GM21717 (cell line): ENCODE data around the gene SPOCK2.

Source experiments
- ATAC-seq: cut with Tn5 transposase; IDR thresholded peaks from one replicate; pipeline ENCODE4 v1.9.1; 2021; ENCODE audit warnings: mild to moderate bottlenecking, moderate library complexity; ENCODE audit not compliant: unreplicated experiment

The SPOCK2 gene

DNA sequence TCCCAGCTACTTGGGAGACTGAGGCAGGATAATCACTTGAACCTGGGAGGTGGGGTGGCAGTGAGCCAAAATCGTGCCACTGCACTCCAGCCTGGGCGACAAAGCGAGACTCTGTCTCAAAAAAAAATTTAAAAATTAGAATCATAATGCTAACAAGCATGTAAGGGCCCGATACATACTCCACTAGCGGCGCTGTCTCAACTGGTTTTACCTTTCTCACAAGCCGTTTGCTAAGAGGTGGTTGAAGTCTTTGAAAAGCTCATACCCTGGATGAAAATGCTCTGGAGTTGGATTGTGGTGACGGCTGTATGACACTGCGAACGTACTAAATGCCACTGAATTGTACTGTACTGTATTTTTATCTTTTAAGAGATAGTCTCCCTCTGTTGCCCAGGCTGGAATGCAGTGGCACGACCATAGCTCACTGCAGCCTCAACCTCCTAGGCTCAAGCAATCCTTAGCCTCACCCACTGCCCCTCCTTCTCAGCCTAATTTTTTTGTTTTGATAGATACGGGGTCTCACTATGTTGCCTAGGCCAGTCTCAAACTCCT lies 29.9 kb downstream of the SPOCK2 start:
- no peak for ATAC-seq

GRCh38 chr10:72056932-72057751 lies 31.2 kb downstream of the SPOCK2 start:
- ATAC-seq, result no peak

DNA sequence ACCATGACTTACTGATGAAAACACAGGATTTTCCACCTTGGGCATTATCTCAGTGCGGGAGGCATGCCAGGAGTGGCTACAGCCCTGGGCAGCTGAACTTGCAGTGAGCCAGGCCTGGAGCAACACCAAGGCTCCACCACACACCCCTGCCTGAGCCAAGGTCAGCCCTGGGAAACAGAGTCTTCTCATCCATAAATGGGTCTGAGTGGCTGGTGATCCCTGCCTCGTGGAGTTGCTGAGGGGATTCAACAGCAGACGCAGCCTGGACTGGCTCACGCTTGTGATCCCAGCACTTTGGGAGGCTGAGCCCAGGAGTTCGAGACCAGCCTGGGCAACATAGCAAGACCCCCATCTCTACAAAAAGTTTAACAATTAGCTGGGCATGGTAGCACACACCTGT lies 32.2 kb downstream of the SPOCK2 start:
- no peak for ATAC-seq

- no peak for ATAC-seq
Measured at GRCh38 chr10:72053690-72054089, 34.7 kb downstream of the SPOCK2 start.

DNA sequence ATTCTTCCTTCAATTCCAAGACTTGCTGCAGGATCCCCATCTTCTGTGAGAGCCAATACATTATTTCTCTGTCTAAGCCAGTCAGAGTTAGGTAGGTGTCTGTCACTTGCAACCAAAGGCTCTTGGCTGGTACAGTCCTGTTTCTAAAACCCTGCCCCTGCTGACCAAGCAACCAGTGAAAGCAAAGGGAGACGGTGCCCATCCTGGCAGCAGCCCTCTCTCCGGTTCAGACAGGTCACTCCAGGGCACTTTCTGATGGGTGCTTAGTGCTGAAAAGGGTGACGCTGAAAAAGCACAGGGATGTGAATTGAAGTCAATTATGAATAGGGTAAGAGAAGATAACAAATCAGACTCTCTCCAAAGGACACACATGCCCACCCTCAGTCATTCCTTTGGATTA lies 37.5 kb downstream of the SPOCK2 start:
- ATAC-seq, result no peak

DNA sequence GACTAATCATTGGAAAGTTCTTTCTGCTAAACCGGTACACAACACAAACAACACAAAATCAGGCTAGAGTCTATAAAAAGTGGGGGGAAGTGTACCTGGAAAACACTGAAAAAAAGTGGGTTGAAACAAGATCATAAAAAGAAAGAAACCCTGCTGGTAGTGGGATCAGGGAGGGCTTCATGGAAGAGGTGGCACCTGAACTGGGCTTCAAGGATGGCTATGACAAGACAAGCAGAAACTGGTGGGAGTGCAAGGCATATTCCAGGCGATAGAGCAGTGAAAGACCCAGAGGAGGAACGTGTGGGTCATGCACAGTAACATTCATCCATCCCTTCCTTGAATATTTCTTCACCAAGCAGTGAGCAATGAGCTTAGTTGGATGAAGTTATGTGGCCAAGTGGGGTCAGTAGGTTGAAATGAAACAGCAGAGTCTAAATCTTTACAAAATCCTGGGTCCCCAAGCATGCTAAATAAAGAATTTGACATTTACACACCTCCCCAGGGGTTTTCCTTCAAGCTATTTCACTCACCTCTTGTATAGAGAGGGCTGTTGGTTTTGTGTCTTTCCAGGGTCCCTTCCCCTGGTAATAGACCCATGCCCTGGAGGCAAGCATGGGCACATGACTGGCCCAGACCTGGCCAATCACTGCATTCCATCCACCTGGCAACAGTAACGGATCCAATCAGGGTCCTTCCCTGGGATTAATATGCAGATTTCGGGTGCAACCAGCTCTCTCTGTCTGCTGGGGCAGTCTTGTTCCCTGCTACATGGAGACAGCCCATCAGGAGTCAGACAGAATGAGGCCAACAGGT lies 38.2 kb downstream of the SPOCK2 start:
- no peak for ATAC-seq

- ATAC-seq, result no peak
Measured at GRCh38 chr10:72049472-72049871, 38.9 kb downstream of the SPOCK2 start.

GRCh38 chr10:72048450-72049124 lies 39.8 kb downstream of the SPOCK2 start:
- ATAC-seq, result no peak

GRCh38 chr10:72045586-72045985 lies 42.8 kb downstream of the SPOCK2 start:
- no peak for ATAC-seq

DNA sequence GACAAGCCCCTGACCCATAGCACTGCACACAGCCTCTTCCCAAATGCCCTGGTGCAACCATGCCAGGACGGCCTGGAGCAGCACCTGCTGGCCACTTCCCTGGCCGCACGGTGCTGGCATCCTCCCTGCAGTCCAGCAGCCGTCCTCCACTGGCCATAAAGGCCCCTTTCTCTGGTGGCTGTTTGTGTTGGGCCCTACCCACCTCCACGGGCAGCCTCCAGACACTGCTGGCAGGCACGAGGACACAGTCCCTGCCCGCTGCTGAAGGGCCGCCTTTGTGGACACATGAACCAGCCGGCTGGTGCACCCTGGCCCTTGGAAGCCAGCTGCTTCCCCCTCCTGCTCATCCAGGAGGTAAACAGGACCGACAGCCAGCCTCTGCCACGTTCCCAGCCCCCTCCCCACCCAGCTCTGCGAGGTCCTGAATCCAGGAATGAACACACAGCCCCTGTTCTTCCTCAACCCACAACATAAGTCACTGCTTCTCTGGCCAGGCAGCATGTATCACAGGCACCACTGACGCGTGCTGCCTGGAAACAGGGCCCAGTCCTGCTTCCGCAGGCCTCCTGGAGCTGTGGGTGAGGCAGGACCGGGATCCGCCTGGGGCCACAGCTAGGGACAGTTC lies 43.8 kb downstream of the SPOCK2 start:
- ATAC-seq, result no peak

GRCh38 chr10:72043016-72043834 lies 45.1 kb downstream of the SPOCK2 start:
- ATAC-seq, result no peak

GRCh38 chr10:72041491-72041890 lies 46.9 kb downstream of the SPOCK2 start:
- ATAC-seq, result no peak

- ATAC-seq, result no peak
Measured at GRCh38 chr10:72039377-72039776, 49.0 kb downstream of the SPOCK2 start.

DNA sequence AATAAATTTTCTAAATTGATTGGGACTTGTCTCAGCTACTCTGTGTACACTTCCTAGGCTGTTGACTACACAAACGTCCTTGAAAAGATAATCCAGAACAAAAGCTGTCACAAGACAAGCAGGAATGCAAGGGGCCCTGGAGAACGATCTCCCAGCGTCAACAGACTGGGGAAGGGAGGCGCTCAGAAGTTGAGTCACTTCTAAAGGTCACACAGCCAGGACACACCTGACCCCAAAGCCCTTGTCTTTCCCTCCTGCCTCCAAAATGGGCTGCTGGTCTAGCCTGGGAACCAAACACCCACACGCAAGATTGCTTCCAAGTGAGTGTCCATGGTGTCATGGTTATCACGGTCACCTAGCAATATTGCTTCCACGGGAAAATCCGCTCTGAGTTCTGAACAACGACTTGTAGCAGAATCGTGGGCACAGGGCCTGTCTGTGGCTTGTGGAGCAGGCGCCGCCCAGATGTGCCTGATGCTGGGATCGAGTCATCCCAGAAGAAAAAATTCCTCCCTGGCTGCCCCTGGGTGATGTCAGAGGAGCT lies 49.8 kb downstream of the SPOCK2 start:
- ATAC-seq, result no peak

GRCh38 chr10:72037811-72038210 lies 50.5 kb downstream of the SPOCK2 start:
- no peak for ATAC-seq

GRCh38 chr10:72037266-72037665 lies 51.1 kb downstream of the SPOCK2 start:
- no peak for ATAC-seq

DNA sequence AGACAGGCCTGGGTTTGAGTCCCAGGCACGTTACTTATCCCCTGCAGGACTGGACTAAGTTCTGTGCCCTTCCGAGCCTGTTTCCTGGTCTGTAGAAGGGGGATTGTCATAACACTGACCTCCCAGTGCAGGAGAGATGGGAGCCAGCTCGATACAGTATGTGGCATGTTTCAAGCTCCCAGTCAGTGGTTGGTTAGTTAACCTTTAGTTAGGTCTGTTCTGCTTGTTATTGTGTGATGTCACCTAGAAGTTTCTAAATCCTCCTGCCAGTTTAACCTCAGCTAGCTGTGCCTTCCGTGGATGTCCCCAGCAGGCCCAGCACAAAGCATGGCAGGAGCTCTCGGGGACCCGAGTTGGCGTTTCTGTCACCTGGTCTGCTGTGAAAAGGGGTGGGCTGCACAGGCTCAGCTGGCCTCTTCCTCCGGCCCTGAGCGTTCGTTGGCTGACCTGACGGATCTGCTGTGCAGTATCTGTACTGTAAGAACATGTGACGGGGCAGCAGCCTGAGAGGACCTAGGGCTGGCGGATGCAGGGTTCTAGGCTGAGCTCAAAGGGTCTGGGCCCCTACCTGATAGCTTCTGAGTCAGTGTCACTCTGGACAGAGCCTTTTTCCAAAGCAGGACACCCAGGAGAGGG lies 53.0 kb downstream of the SPOCK2 start:
- ATAC-seq, result no peak

DNA sequence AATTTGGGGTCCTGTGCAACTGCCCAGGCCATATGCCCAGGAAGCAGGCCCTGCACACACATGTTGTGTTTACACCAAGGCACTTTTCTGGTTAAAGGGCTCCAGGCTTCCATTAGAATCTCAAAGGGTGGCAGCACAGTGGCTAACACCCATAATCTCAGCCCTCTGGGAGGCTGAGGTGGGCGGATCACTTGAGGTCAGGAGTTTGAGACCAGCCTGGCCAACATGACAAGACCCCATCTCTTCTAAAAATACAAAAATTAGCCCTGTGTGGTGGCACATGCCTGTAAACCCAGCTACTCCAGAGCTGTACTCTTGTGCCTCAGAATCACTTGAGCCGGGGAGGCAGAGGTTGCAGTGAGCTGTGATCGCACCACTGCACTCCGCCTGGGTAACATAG lies 53.6 kb downstream of the SPOCK2 start:
- ATAC-seq, result no peak

DNA sequence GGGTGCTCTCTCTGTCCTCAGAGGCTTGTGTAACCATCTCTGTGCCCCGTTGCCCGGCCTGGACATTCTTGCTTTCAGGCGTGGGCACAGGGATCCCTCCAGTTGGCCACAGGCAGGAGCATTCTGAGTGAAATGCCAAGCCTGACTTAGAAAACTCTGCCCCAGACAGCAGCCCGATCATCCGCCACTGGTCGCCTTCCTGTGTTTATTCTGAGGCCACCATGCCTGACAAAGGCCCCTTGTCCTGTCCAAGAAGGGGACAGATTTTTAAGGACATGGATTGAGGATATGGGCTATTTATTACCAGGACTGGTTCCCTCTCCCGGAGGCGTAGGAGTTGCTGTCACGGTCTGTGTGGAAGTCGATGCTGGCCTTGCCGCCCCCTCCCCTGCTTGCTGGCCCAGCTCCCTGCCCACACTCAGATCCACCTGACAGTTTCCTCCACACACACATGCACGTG lies 54.3 kb downstream of the SPOCK2 start:
- ATAC-seq, result no peak
